Left hindlimb (tissue), 1 donor: ENCODE data around the gene WDR27.
A peak's percentile ranks its signal among the peaks of the same experiment; 100 is the strongest.
"Not testable (repeated sequence)": the region's sequence is repeated elsewhere in the genome, so short reads cannot be mapped to it uniquely, and the experiment has no call there.

Source experiments
- DNase-seq: peaks from one replicate; pipeline ENCODE4 v3.0.0-alpha.2; 2018

The WDR27 gene

GRCh38 chr6:169469028-169469427 is 232.8 kb downstream of the WDR27 start:
- no peak for DNase-seq

DNA sequence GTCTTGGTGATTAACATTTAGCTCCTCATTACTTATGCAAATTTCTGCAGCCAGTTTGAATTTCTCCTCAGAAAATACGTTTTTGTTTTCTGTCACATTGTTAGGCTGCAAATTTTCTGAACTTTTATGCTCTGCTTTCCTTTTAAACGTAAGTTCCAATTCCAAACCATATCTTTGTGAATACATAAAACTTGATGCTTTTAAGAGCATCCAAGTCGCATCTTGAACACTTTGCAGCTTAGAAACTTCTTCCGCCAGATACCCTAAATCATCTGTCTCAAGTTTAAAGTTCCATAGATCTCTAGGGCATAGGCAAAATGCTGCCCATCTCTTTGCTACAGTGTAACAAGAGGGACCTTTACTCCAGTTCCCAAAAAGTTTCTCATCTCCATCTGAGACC is 234.1 kb downstream of the WDR27 start:
- not testable (repeated sequence) for DNase-seq

DNA sequence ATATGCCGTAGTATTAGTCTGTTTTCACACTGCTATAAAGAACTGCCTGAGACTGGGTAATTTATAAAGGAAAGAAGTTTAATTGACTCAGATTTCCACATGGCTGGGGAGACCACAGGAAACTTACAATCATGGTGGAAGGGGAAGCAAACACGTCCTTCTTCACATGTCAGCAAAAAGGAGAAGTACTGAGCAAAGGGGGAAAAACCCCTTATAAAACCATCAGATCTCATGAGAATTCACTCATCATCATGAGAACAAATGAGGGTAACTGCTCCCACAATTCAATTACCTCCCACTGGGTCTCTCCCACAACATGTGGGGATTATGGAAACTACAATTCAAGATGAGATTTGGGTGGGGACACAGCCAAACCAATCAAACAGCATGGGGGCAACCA is 235.6 kb downstream of the WDR27 start:
- not testable (repeated sequence) for DNase-seq

- DNase-seq = no peak
Measured at GRCh38 chr6:169457762-169458161, 244.1 kb downstream of the WDR27 start.

DNA sequence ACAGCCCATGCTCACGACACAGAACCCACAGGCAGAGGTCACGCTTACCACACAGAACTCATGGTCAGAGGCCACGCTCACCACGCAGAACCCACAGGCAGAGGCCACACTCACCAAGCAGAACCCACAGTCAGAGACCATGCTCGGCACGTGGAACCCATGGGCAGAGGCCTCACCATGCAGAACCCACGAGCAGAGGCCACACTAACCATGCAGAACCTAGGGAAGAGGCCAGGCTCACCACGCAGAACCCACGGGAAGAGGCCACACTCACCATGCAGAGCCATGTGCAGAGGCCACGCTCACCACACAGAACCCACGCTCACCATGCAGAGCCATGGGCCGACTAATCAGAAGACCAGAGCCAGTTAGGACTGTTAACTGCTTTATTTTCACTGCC is 245.0 kb downstream of the WDR27 start:
- DNase-seq = no peak

DNA sequence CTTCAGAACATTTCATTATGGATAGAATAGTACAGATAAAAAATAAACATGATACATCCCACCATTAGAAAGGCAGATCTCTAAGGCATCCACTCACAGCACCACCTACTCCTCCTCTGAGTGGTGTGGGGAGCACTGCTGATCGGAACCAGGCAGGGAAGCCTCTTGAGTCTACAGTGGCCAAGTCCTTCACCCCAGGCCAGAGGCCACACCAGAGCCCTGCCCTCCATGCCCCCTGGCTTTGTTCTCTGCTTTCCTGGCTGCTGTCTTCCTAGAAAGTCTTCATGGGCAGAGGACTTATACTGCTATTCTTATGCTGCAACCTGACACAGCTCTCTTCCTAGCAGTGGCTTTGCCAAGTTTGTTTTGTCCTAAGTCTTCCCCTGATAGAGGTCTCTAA is 246.4 kb downstream of the WDR27 start:
- DNase-seq = no peak

DNA sequence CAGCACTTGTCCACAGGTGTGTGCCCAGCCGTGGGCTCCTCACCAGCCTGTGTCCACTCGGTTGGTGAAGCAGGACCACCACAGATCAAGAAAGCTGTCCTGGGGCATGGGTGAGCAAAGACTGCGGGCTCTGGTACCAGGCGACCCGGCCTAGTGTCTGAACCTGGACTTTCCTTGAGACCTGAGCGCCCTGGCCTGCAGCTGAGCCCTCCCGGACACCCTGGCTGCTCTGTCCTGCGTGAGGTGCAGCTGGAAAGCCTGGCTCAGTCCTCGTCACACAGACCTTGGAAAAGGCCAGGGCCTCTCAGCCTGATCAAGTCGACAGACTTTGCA is 247.0 kb downstream of the WDR27 start:
- DNase-seq = no peak

GRCh38 chr6:169454204-169454871 is 247.5 kb downstream of the WDR27 start:
- no peak for DNase-seq

DNA sequence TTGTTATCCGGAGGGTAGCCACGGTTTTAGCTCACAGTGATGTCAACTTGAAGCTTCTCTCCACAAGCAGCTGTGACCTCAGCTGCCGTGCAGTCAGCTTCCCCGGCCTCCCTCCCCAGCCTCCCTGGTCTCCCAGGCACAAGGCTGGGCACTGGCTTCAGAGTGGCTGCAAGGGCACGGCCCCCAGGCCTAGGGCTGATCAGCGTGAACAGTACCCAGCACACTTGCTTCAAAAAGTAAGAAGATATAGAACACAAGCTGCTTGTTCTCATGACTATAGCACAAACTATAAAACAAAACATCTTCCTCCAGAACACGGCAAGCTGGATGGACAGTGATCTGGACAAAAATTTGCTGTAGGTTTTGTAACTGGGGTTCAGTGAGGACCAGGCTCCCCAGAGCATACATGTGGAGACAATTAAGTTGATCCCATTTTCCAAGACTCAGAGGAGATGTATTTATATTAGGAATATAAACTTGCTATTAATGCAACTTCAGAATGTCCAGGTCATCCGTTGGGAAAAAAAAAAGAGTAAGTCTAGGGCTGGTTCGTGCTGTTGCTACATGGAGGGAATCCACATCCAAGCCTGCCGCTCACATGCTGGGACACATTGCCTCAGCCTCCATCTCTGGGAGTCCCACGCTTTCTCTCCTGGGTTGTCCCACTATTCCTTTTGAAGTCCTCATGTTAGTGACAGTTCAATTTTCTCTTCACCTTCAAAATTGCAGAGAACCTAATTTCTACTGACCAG is 248.8 kb downstream of the WDR27 start:
- no peak for DNase-seq

DNA sequence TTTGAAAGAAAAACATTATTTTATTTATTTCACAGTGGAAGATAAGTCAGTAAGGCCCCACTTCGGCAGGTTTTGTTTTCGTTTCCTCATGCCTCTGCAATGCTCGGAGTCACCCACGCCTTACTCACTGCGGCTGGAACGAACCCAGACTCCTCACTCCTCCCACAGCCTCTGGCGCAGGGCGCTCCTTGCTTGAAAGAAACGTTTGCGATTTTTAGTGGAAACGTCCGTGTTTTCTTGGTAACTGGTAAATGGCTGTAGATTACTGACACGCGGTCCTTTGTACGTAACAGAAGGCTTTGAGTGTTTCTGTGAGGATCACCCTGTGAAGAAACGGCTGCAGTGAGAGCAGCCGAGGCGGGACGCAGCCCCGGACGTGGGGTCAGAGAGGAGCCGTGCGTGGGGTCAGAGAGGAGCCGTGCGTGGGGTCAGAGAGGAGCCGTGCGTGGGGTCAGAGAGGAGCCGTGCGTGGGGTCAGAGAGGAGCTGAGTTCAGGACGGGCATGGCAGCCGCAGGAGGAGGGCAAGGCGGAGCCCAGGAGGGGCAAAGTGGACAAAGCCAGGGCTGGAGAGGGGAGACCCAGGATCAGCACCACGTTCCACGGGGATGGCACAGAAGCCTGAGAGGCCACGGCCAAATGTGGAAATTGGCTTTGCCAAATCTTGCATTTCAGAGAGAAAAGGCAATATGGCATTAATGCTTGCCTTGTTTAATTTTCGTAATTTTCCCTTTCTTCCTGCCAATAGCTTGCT is 249.5 kb downstream of the WDR27 start:
- no peak for DNase-seq

DNA sequence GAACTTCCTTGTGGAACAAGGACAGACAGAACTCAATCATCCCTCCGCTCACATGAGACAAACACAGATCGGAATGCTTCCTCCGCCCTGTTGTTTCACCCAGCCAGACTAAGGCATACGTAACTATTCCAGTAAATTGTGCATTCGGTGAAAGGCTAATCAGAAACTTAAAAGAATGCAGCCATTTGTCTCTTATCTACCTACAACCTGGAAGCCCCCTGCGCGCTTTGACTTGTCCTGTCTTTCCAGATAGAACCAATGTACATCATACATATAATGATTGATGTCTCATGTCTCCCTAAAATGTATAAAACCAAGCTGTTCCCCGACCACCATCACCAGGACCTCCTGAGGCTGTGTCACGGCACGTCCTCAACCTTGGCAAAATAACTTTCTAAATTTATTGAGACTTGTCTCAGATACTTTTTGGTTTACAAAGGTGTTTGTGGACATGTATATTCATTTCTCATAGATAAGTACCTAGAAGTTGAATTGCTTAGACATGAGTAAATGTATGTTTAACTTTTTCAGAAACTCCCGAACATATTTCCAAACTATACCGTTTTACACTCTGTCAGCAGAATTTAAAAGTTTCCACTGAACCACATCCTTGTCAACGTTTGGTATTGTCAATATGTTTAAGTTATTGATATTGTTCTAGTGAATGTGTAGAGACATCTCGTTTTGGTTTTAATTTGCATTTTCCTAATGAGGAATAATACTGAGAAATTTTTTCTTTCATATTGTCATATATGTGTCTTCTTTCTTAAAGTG is 250.6 kb downstream of the WDR27 start:
- no peak for DNase-seq

DNA sequence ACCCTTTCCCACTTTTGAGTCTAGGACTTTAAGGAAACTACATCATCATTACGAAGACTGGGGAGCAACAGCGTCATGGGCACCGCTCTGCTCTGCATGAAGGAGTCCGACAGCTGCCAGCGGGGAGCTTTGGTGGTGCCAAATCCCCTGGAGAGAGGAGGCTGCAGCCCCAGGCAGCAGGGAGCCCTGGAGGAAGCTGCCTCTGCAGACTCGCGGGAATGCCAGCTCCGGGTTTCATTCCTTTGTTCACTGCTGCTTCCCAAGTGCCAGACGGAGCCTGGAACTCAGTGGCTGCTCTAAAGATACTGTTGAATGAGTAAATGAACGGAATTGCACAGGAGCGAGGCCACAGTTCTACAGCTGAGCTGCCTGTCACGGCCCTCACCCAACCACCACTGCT is 251.7 kb downstream of the WDR27 start:
- DNase-seq = no peak

GRCh38 chr6:169449221-169449620 is 252.6 kb downstream of the WDR27 start:
- no peak for DNase-seq

- DNase-seq = peak; percentile 67
Measured at GRCh38 chr6:169445661-169446581, 255.9 kb downstream of the WDR27 start.

- no peak for DNase-seq
Measured at GRCh38 chr6:169445227-169445626, 256.6 kb downstream of the WDR27 start.

GRCh38 chr6:169441292-169441691 is 260.5 kb downstream of the WDR27 start:
- DNase-seq = no peak

DNA sequence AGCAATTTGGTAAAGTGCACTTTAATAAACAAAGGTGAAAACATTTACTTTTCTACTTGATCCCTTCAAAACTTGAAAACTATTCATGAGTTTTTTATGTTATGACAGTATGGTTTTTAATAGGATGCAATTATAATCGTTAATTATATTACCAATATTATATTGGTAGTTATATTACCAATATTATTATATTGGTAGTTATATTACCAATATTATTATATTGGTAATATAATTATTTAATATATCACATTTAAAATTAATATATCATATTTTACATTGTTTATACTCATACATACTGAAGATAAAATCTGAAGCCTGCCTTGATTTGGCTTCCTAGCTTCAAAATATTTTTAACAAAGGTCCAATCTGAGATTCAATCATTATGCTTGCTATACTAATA is 262.1 kb downstream of the WDR27 start:
- no peak for DNase-seq

- DNase-seq = not testable (repeated sequence)
Measured at GRCh38 chr6:169434554-169434953, 267.3 kb downstream of the WDR27 start.

DNA sequence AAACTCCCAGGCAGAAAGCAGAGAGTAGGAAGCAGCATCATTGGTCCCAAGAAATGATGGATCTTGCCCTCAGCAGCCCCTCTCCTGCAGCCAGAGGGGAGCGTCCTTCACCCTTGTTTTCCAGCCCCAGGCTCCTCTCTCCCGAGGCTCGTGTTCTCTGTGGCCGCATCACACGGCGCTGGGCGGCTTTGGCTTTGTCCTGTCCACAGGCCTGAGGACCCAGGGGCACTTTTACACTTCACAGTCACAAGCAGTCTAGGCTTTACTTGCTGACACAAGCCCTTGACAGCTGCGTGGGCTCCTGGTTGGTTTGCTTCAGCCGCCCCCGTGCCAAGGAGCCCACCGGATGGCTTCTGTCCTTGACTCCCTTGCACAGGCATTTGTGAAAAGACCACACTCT is 272.8 kb downstream of the WDR27 start:
- DNase-seq = no peak

DNA sequence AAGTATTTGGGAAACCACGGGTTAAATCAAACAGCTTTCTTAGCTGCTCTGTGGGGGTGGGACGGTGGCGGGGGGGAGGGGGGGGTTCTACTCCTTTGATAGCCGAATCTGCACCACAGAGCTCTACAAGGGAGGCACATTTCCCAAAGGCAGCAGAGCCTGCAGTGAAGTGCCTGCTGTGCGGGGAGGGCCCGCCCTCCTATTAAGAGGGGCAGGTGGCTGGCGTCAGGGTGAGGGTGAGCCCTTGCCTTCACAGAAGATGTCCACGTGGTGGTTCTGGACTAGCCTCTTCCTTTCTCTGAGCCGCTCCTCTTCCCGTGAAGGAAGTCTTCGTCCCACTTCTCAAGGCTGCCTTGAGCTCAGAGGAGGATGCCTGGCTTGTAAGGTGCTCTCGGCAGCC is 273.3 kb downstream of the WDR27 start:
- no peak for DNase-seq

GRCh38 chr6:169427856-169428255 is 274.0 kb downstream of the WDR27 start:
- no peak for DNase-seq

- DNase-seq = no peak
Measured at GRCh38 chr6:169426611-169427010, 275.2 kb downstream of the WDR27 start.
